BE2C (cell line): ENCODE results near the gene NOL7.

Experiments
- DNase-seq: peaks from one replicate; pipeline ENCODE4 v3.0.0-alpha.2; 2020
- H3K27me3 ChIP-seq: fragments of 250-450 bp; sonication (Bioruptor Pico); 2 replicates; pipeline ENCODE4 v1.5.1; 2020; ENCODE audit warnings: mild to moderate bottlenecking
- H3K36me3 ChIP-seq: fragments of 250-450 bp; sonication (Bioruptor Pico); 2 replicates; pipeline ENCODE4 v1.5.1; 2020; ENCODE audit warnings: mild to moderate bottlenecking
- H3K4me1 ChIP-seq: fragments of 250-450 bp; sonication (Bioruptor Pico); 2 replicates; pipeline ENCODE4 v1.5.1; 2020
- H3K4me3 ChIP-seq: 2 replicates; pipeline ENCODE4 v1.5.1; 2011; ENCODE audit warnings: low read depth, low read length
- H3K9me3 ChIP-seq: fragments of 250-450 bp; sonication (Bioruptor Pico); 2 replicates; pipeline ENCODE4 v1.5.1; 2020
- CTCF ChIP-seq: IDR thresholded peaks from 2 replicates; pipeline ENCODE4 v1.5.1; 2012; ENCODE audit warnings: mild to moderate bottlenecking, low read depth, low read length

Gene NOL7

GRCh38 chr6:13614126-13614925 lies 809 bp upstream of the NOL7 start:
- H3K9me3 ChIP-seq = no peaks in the 10 kb centered on the region
- TF ChIP-seq CTCF = no peak
- DNase-seq = peak; percentile 65
- H3K36me3 ChIP-seq = peaks cover 20% of the 10 kb centered on the region
- H3K4me3 ChIP-seq = peak overlapping the region; percentile 100
- H3K27me3 ChIP-seq = no peaks in the 10 kb centered on the region
- no peaks in the 10 kb centered on the region; the same call in 1 of the 2 replicates for H3K4me1 ChIP-seq

GRCh38 chr6:13615792-13616120 lies 621 bp downstream of the NOL7 start:
- no peak for TF ChIP-seq CTCF
- H3K27me3 ChIP-seq = no peaks in the 10 kb centered on the region
- no peaks in the 10 kb centered on the region for H3K9me3 ChIP-seq
- peak; percentile 50 for DNase-seq
- H3K4me1 ChIP-seq = no peaks in the 10 kb centered on the region; the same call in 1 of the 2 replicates
- H3K36me3 ChIP-seq = peaks cover 33% of the 10 kb centered on the region
- peak overlapping the region; percentile 100 for H3K4me3 ChIP-seq

GRCh38 chr6:13617066-13617465 lies 1.9 kb downstream of the NOL7 start:
- no peaks in the 10 kb centered on the region for H3K27me3 ChIP-seq
- H3K4me1 ChIP-seq = no peaks in the 10 kb centered on the region; the same call in 1 of the 2 replicates
- peaks cover 46% of the 10 kb centered on the region for H3K36me3 ChIP-seq
- H3K4me3 ChIP-seq = no peak overlapping the region
- H3K9me3 ChIP-seq = no peaks in the 10 kb centered on the region
- TF ChIP-seq CTCF = no peak
- no peak for DNase-seq

- no peaks in the 10 kb centered on the region for H3K4me1 ChIP-seq
- H3K9me3 ChIP-seq = no peaks in the 10 kb centered on the region
- H3K4me3 ChIP-seq = no peak overlapping the region
- no peaks in the 10 kb centered on the region for H3K27me3 ChIP-seq
- TF ChIP-seq CTCF = peak; percentile 79
- DNase-seq = peak; percentile 28
- peaks cover 59% of the 10 kb centered on the region for H3K36me3 ChIP-seq
These were observed 9.7 kb downstream of the NOL7 start for GRCh38 chr6:13624871-13625288.

- no peak for DNase-seq
- peaks cover 21% of the 10 kb centered on the region for H3K36me3 ChIP-seq
- no peaks in the 10 kb centered on the region for H3K4me1 ChIP-seq
- no peak for TF ChIP-seq CTCF
- no peak overlapping the region for H3K4me3 ChIP-seq
- no peaks in the 10 kb centered on the region for H3K9me3 ChIP-seq
- no peaks in the 10 kb centered on the region for H3K27me3 ChIP-seq
These were observed 14.5 kb downstream of the NOL7 start for GRCh38 chr6:13629459-13630116.

GRCh38 chr6:13630499-13630898 lies 15.4 kb downstream of the NOL7 start:
- Histone ChIP-seq H3K27me3 (no peaks in the 10 kb centered on the region), H3K4me1 (no peaks in the 10 kb centered on the region), H3K36me3 (peaks cover 15% of the 10 kb centered on the region), H3K4me3 (no peak overlapping the region), H3K9me3 (no peaks in the 10 kb centered on the region)
- DNase-seq = no peak
- TF ChIP-seq CTCF = no peak
